ENCODE measurements around the gene SESN3.

Gene SESN3

GRCh38 chr11:95121698-95122097, 109.3 kb downstream of the SESN3 start:
- DNase-seq (ENCODE audit: low spot score), result no peak

- DNase-seq (ENCODE audit: low spot score), result peak; percentile 79
These were observed 111.5 kb downstream of the SESN3 start for GRCh38 chr11:95119361-95120060.

DNA sequence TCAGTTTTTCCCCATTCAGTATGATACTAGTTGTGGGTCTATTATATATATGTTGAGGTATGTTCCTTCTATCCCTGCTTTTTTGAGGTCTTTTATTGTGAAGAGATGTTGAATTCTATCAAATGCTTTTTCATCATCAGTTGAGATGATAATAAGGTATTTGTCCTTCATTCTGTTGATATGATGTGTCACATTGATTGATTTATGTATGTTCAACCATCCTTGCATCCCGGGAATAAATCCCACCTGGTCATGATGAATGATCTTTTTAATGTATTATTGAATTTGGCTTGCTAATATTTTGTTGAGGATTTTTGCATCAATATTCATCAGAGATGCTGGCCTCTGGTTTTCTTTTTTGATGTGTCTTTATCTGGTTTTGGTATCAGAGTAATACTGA, 115.4 kb downstream of the SESN3 start:
- DNase-seq (ENCODE audit: low spot score), result no peak

Data from SW480 (cell line).